Mesenteric fat pad (tissue), 1 donor: Measurements from ENCODE around the gene THG1L. TPM values are rescaled to one million over a fixed set of nuclear protein-coding genes. Genes with fewer than 3 reads are reported as not detected.

Experiments used
- DNase-seq: peaks from one replicate; pipeline ENCODE4 v3.0.0-alpha.2; 2020; ENCODE audit warnings: low spot score
- total RNA-seq: library from RNA; stranded (reverse); fragmentation: NEBNext Ultra II Directional; extraction: Animal tissue kit (Norgen Biotek cat#: 25700); gene quantifications from one replicate; pipeline ENCODE4 v1.2.1, GENCODE V29; 2021
- donor health status: DM: yes; HTN: yes; CAD: no.

THG1L gene
- total RNA-seq, 1 donor from 2014 or later: 7.5 TPM

DNA sequence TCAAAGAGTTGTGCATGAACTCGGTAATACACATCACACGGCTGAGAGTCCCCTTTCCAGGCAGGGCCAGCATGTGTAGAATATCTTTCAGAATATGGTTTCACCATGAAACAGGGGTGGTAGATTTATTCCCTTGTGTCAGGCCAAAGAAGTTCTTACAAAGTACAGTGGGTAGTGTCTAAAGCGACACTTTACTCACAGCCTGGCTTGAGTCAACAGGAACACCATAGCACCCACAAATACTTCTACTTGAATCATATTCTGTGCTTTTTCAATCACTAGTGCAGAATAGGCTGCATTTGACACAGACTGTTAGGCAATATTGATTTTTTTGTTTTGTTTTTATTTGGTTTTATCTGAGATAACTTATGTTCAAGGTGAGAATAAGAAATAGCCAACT is 24.9 kb downstream of the THG1L start:
- no peak for DNase-seq

- no peak for DNase-seq
These were observed 27.5 kb downstream of the THG1L start for GRCh38 chr5:157758706-157759105.

DNA sequence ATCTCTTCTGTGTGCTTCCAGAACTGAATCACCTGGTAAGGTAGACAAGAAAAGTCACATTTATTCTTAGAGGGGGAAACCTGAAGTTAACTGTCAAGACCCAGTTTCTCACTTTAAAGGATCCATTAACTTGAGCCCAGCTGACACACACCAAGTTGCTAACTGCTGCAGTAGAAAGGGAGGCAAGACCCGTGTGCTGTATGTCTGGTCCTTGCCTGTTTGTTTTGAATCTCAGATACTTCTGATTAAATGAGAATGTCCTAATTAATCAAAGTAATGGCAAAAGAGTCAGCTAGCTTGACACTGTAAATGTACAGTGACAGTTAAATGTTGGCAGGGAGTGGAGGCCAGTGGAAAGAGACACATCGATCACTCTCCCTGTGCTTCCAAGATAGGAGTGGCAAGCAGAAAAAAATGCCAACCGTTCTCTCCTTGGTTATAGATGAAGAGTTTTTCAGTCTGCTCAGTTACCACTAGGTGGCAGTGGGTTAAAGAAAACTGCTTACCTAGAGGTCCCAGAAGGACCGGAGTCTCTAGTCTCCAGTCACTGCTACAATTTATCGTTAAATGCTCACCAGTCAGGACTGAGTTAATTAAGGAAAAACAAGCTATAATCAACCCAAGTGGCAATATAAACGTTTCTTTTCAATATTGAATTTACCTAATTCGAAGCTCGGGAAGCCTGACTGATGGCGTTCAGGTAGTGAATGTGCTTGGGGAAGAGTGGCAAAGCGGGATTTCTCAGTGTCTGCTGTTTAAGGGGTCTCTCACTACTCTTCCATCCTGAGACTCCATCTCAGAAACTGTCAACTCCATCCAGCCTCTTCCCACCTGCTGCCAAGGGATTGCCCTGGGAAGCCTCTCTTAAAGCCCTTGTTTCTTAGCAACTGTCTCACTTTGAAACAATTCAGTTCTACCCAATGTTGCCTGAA is 30.7 kb downstream of the THG1L start:
- DNase-seq: no peak

DNA sequence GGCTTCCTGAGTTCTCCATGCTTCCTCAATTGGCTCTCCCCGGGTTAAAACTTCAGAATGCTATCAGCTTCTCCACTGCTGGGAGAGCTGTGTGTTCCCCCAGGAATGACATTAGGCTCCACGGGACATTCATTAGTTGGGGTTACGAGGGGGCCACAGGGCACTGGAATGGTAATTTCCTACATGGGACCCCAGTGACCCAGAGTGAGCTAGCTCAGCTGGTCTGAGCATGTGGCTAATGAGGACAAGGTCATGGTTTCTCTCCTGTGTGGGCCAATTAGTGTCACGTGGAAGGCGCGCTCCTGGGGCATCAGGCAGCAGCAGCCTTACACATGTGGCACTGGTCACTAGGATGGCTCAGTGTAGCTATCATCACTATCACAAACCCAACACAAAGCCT is 33.3 kb downstream of the THG1L start:
- no peak for DNase-seq

DNA sequence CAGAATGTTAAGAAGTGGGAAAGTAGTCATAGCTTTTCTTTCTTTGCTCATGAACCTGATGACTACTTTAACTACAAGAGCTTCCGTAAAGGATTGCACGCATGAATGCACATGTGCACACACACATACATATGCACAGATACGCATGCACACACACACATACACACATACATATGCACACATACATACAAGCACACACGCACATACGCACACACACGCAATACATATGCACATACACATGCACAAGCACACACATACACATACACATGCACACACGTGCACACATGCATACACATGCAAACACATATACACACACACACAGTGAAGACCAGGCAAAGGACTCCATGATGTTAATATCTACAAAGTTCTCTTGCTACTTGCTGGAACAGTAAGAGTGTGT is 35.2 kb downstream of the THG1L start:
- DNase-seq: no peak

- no peak for DNase-seq
These were observed 35.7 kb downstream of the THG1L start for GRCh38 chr5:157766902-157767301.

DNA sequence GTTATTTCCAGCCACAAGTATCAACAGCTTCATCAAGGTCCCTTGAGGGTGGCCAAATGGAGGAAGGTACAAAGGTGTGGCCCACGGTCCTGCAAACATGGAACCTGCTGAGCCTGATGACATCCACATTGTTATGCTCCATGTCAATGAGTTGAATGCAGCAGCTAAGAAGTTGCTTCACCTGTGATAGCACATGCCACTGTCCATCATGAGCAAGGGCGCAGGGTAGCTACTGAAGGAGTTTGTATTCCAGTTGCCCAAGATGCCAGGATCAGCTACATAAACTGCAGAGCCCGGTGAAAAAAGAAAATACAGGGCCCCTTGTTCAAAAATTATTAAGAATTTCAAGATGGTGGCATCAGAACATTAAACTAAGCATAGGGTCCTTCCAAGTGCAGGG is 36.5 kb downstream of the THG1L start:
- no peak for DNase-seq

GRCh38 chr5:157770665-157771064 is 39.4 kb downstream of the THG1L start:
- no peak for DNase-seq

DNA sequence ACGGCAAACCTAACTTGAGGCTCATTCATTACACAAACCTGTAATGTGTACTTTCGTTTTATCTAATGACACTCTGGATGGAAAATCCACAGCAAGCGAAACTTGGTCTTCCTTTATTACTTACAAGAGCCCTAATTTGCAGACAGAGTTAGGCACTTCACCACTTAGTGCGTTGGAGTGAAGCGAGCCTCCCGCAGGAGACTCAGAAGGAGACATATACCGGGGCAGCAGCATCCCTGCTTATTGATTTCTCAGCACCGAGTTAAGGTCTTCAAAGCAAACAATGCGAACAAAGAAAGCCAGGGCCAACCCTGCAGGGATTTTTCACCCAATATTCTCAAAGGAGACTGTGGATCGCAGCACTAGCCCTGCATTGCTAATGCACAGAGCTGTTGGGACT is 40.9 kb downstream of the THG1L start:
- no peak for DNase-seq

GRCh38 chr5:157778121-157778805 is 47.0 kb downstream of the THG1L start:
- DNase-seq: no peak

- DNase-seq: no peak
These were observed 48.0 kb downstream of the THG1L start for GRCh38 chr5:157779221-157779620.

DNA sequence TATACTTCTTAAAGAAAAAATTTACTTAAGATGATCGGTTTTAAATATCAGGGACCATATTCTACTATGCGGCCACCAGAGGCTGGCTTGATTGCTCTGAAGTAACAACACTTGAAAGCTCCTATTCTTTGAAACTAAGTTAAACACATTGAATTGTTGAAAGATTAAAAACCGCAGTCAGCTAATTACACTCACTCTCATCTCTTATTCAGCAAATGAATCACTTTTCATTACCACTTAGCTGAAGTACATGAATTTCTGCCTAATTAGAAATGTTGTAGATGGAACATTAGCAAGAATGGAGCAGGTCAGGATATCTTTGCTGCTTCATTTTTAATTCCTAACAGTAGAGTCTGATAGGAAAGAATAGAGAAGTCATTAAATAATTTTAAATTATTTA is 54.6 kb downstream of the THG1L start:
- no peak for DNase-seq

Other genes with a start within 250 kb of the THG1L start
- 9.4 TPM for gene ADAM19, start 155.6 kb upstream of the THG1L start, total RNA-seq
- not detected for gene SOX30, start 79.0 kb upstream of the THG1L start, total RNA-seq
- gene C5orf52, start 59.9 kb upstream of the THG1L start, total RNA-seq: not detected
- 2.1 TPM for gene LSM11, start 12.3 kb downstream of the THG1L start, total RNA-seq
- gene CLINT1, start 127.7 kb downstream of the THG1L start, total RNA-seq: 74.6 TPM